Testis (tissue), 2 donors: ENCODE data around the gene NEK11.

ENCODE experiments used
- CTCF ChIP-seq, 3 experiments: fragments of 450-650 bp in 2 of 3; fragments of 200-600 bp in 1 of 3; sonication (generic) in 1 of 3; IDR thresholded peaks; one replicate each; pipeline ENCODE4 v1.5.1; 2016 to 2019; ENCODE audit warnings: antibody characterized with exemption in 3 of 3, mild to moderate bottlenecking in 2 of 3, moderate library complexity in 1 of 3
- POLR2A ChIP-seq: fragments of 450-650 bp; IDR thresholded peaks from one replicate; pipeline ENCODE4 v1.6.1; 2017; ENCODE audit warnings: antibody characterized with exemption, mild to moderate bottlenecking, moderate library complexity

DNA sequence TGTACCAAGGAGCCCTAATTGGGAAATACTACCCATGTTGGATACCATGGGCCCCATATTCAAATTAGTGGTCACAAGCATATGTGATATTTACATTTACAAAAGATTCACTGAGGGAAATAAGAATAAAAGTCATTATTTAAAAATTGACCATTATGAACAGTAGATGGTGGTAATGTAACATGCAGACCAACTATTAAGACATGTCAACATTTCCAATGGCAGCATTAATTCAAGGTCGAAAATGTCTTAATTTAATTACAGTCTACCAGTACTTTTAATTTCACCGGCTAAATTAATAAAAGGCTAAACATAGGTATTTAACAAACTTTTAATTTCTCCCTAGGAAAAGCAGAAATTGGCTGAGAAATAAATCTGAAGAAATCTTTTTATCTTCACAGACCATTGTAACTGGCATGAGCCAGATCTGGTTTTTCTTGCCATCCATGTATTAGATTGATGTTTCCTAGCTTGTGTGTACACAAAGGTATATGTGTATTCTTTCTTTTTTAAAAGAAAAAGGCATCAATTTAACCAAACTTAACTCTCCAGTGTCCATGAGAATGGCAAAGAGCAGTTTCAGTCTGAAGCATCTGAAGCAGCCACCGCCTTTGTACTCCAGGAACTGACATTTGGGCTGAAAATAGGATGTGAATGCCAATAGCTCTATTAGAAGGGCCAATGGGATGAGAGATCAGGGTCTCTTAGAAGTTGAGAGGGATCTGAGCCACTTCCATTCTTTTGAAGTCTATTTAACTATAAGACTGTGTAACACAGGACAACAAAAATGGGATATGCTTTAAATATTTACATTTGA is 26.6 kb downstream of the NEK11 start:
- TF ChIP-seq CTCF (IDR thresholded peaks at IDR 0.05) (peak in 1 of 3 experiments; percentile 8), POLR2A (no peak)
